Measurements from ENCODE around the gene RNF227.
"Not testable (repeated sequence)": the region's sequence is repeated elsewhere in the genome, so short reads cannot be mapped to it uniquely, and the experiment has no call there.

RNF227 gene

GRCh38 chr17:7956228-7956965 is 40.3 kb upstream of the RNF227 start:
- no peak overlapping the region for H3K9ac ChIP-seq (ENCODE audit: low read depth, low read length, poor library complexity)
- no peaks in the 10 kb centered on the region for H3K79me1 ChIP-seq (ENCODE audit: low read depth, low read length)
- no peak overlapping the region for H2AFZ ChIP-seq (ENCODE audit: low read length)
- no peak overlapping the region for H2BK12ac ChIP-seq (ENCODE audit: low read length)
- no peaks in the 10 kb centered on the region for H3K36me3 ChIP-seq (replicated peaks in 1 of 2; ENCODE audit: control insufficient read depth in 2 of 2, insufficient read depth in 2 of 2, low read length in 2 of 2)
- no CpG with 5 or more reads among the region's 11 CpGs for WGBS, 2 donors (ENCODE audit: extremely low coverage in 2 of 2, insufficient read length in 2 of 2, insufficient replicate concordance in 1 of 2)
- no peaks in the 10 kb centered on the region for H3K27me3 ChIP-seq (ENCODE audit: control insufficient read depth in 3 of 3, insufficient read depth in 3 of 3, low read depth in 1 of 3, low read length in 3 of 3)
- H2AK5ac ChIP-seq (ENCODE audit: low read depth, low read length) = no peak overlapping the region
- H3K4me1 ChIP-seq (ENCODE audit: control insufficient read depth in 2 of 2, insufficient read depth in 1 of 2, low read depth in 1 of 2, low read length in 2 of 2) = no peaks in the 10 kb centered on the region
- H2BK120ac ChIP-seq (ENCODE audit: low read depth, low read length) = no peak overlapping the region
- no peaks in the 10 kb centered on the region for H3K9me3 ChIP-seq (replicated peaks in 1 of 2; ENCODE audit: control insufficient read depth in 2 of 2, insufficient read depth in 1 of 2, low read depth in 1 of 2, low read length in 2 of 2)
- no peak overlapping the region for H4K8ac ChIP-seq (ENCODE audit: low read depth, low read length)
- H3K4me2 ChIP-seq (ENCODE audit: insufficient read depth, low read length, poor library complexity, severe bottlenecking) = no peak overlapping the region
- H3K4me3 ChIP-seq (ENCODE audit: low read length in 2 of 2) = peak overlapping the region in 1 of 2 donors; percentile 36
- no peak overlapping the region for H3K27ac ChIP-seq (replicated peaks; ENCODE audit: low read length)
- H3K23ac ChIP-seq (ENCODE audit: low read depth, low read length, poor library complexity) = no peak overlapping the region
- no peak overlapping the region for H3K4ac ChIP-seq (ENCODE audit: low read length)
- H3K14ac ChIP-seq (ENCODE audit: low read length) = no peak overlapping the region
- no peak for DNase-seq (ENCODE audit: low spot score)
- H4K91ac ChIP-seq (ENCODE audit: low read depth, low read length, poor library complexity) = no peak overlapping the region
- H3K18ac ChIP-seq (ENCODE audit: low read length) = no peak overlapping the region
- H2BK15ac ChIP-seq (ENCODE audit: low read length) = no peak overlapping the region
- no peak overlapping the region for H2BK5ac ChIP-seq (ENCODE audit: low read length)

GRCh38 chr17:7955414-7956227 is 39.5 kb upstream of the RNF227 start:
- Histone ChIP-seq H3K9ac (ENCODE audit: low read depth, low read length, poor library complexity) (no peak overlapping the region), H4K8ac (ENCODE audit: low read depth, low read length) (no peak overlapping the region), H3K4me3 (ENCODE audit: low read length in 2 of 2) (no peak overlapping the region), H3K36me3 (replicated peaks in 1 of 2; ENCODE audit: control insufficient read depth in 2 of 2, insufficient read depth in 2 of 2, low read length in 2 of 2) (peaks cover 0 to under 1% of the 10 kb centered on the region in 2 donors), H3K9me3 (replicated peaks in 1 of 2; ENCODE audit: control insufficient read depth in 2 of 2, insufficient read depth in 1 of 2, low read depth in 1 of 2, low read length in 2 of 2) (no peaks in the 10 kb centered on the region), H3K4me1 (ENCODE audit: control insufficient read depth in 2 of 2, insufficient read depth in 1 of 2, low read depth in 1 of 2, low read length in 2 of 2) (no peaks in the 10 kb centered on the region), H2AK5ac (ENCODE audit: low read depth, low read length) (no peak overlapping the region), H3K27me3 (ENCODE audit: control insufficient read depth in 3 of 3, insufficient read depth in 3 of 3, low read depth in 1 of 3, low read length in 3 of 3) (no peaks in the 10 kb centered on the region), H3K23ac (ENCODE audit: low read depth, low read length, poor library complexity) (no peak overlapping the region), H3K18ac (ENCODE audit: low read length) (no peak overlapping the region), H2BK120ac (ENCODE audit: low read depth, low read length) (no peak overlapping the region), H2BK15ac (ENCODE audit: low read length) (no peak overlapping the region), H3K4ac (ENCODE audit: low read length) (no peak overlapping the region), H3K79me1 (ENCODE audit: low read depth, low read length) (no peaks in the 10 kb centered on the region), H2AFZ (ENCODE audit: low read length) (no peak overlapping the region), H2BK5ac (ENCODE audit: low read length) (no peak overlapping the region), H2BK12ac (ENCODE audit: low read length) (no peak overlapping the region), H4K91ac (ENCODE audit: low read depth, low read length, poor library complexity) (no peak overlapping the region), H3K27ac (replicated peaks; ENCODE audit: low read length) (no peak overlapping the region), H3K4me2 (ENCODE audit: insufficient read depth, low read length, poor library complexity, severe bottlenecking) (no peak overlapping the region), H3K14ac (ENCODE audit: low read length) (no peak overlapping the region)
- WGBS, 2 donors (ENCODE audit: extremely low coverage in 2 of 2, insufficient read length in 2 of 2, insufficient replicate concordance in 1 of 2) = no CpG with 5 or more reads among the region's 13 CpGs
- no peak for DNase-seq (ENCODE audit: low spot score)

GRCh38 chr17:7953266-7953665 is 37.2 kb upstream of the RNF227 start:
- not testable (repeated sequence) for H3K4me1 ChIP-seq (ENCODE audit: control insufficient read depth in 2 of 2, insufficient read depth in 1 of 2, low read depth in 1 of 2, low read length in 2 of 2); H4K91ac ChIP-seq (ENCODE audit: low read depth, low read length, poor library complexity); H2BK12ac ChIP-seq (ENCODE audit: low read length); H2AFZ ChIP-seq (ENCODE audit: low read length); H2BK15ac ChIP-seq (ENCODE audit: low read length); H2AK5ac ChIP-seq (ENCODE audit: low read depth, low read length); H4K8ac ChIP-seq (ENCODE audit: low read depth, low read length); H3K27ac ChIP-seq (replicated peaks; ENCODE audit: low read length); H3K9me3 ChIP-seq (replicated peaks in 1 of 2; ENCODE audit: control insufficient read depth in 2 of 2, insufficient read depth in 1 of 2, low read depth in 1 of 2, low read length in 2 of 2); H3K4ac ChIP-seq (ENCODE audit: low read length); H3K4me3 ChIP-seq (ENCODE audit: low read length in 2 of 2); H3K79me1 ChIP-seq (ENCODE audit: low read depth, low read length); H3K27me3 ChIP-seq (ENCODE audit: control insufficient read depth in 3 of 3, insufficient read depth in 3 of 3, low read depth in 1 of 3, low read length in 3 of 3); H3K18ac ChIP-seq (ENCODE audit: low read length); H3K14ac ChIP-seq (ENCODE audit: low read length); H3K9ac ChIP-seq (ENCODE audit: low read depth, low read length, poor library complexity); DNase-seq (ENCODE audit: low spot score); H3K23ac ChIP-seq (ENCODE audit: low read depth, low read length, poor library complexity); H3K4me2 ChIP-seq (ENCODE audit: insufficient read depth, low read length, poor library complexity, severe bottlenecking); H2BK5ac ChIP-seq (ENCODE audit: low read length); H2BK120ac ChIP-seq (ENCODE audit: low read depth, low read length)
- WGBS, 2 donors (ENCODE audit: extremely low coverage in 2 of 2, insufficient read length in 2 of 2, insufficient replicate concordance in 1 of 2) = no CpG with 5 or more reads among the region's 13 CpGs
- H3K36me3 ChIP-seq (replicated peaks in 1 of 2; ENCODE audit: control insufficient read depth in 2 of 2, insufficient read depth in 2 of 2, low read length in 2 of 2) = peaks cover 11 to 23% of the 10 kb centered on the region in 2 donors

- no peak overlapping the region for H3K27ac ChIP-seq (replicated peaks; ENCODE audit: low read length)
- no peak overlapping the region for H4K91ac ChIP-seq (ENCODE audit: low read depth, low read length, poor library complexity)
- no peak overlapping the region for H3K4me2 ChIP-seq (ENCODE audit: insufficient read depth, low read length, poor library complexity, severe bottlenecking)
- no peak overlapping the region for H2AFZ ChIP-seq (ENCODE audit: low read length)
- no peak for DNase-seq (ENCODE audit: low spot score)
- H3K14ac ChIP-seq (ENCODE audit: low read length) = no peak overlapping the region
- peaks cover 24 to 40% of the 10 kb centered on the region in 2 donors for H3K36me3 ChIP-seq (replicated peaks in 1 of 2; ENCODE audit: control insufficient read depth in 2 of 2, insufficient read depth in 2 of 2, low read length in 2 of 2)
- no peak overlapping the region for H2AK5ac ChIP-seq (ENCODE audit: low read depth, low read length)
- H3K27me3 ChIP-seq (ENCODE audit: control insufficient read depth in 3 of 3, insufficient read depth in 3 of 3, low read depth in 1 of 3, low read length in 3 of 3) = peaks cover 0 to 2% (median 0%) of the 10 kb centered on the region in 3 experiments
- no peak overlapping the region for H3K4ac ChIP-seq (ENCODE audit: low read length)
- H2BK15ac ChIP-seq (ENCODE audit: low read length) = no peak overlapping the region
- no peak overlapping the region for H3K4me3 ChIP-seq (ENCODE audit: low read length in 2 of 2)
- no peaks in the 10 kb centered on the region for H3K79me1 ChIP-seq (ENCODE audit: low read depth, low read length)
- H3K18ac ChIP-seq (ENCODE audit: low read length) = no peak overlapping the region
- no peak overlapping the region for H3K23ac ChIP-seq (ENCODE audit: low read depth, low read length, poor library complexity)
- peaks cover 0 to 2% of the 10 kb centered on the region in 2 donors for H3K9me3 ChIP-seq (replicated peaks in 1 of 2; ENCODE audit: control insufficient read depth in 2 of 2, insufficient read depth in 1 of 2, low read depth in 1 of 2, low read length in 2 of 2)
- no peak overlapping the region for H2BK12ac ChIP-seq (ENCODE audit: low read length)
- H2BK5ac ChIP-seq (ENCODE audit: low read length) = no peak overlapping the region
- H3K4me1 ChIP-seq (ENCODE audit: control insufficient read depth in 2 of 2, insufficient read depth in 1 of 2, low read depth in 1 of 2, low read length in 2 of 2) = no peaks in the 10 kb centered on the region
- H3K9ac ChIP-seq (ENCODE audit: low read depth, low read length, poor library complexity) = no peak overlapping the region
- no peak overlapping the region for H2BK120ac ChIP-seq (ENCODE audit: low read depth, low read length)
- no peak overlapping the region for H4K8ac ChIP-seq (ENCODE audit: low read depth, low read length)
- no CpG with 5 or more reads among the region's 5 CpGs for WGBS, 2 donors (ENCODE audit: extremely low coverage in 2 of 2, insufficient read length in 2 of 2, insufficient replicate concordance in 1 of 2)
Measured at GRCh38 chr17:7951143-7951792, 35.2 kb upstream of the RNF227 start.
